Colonic mucosa (tissue), 4 donors: ENCODE data around the gene CLIP4. TPM values are rescaled to one million over a fixed set of nuclear protein-coding genes. Genes with fewer than 3 reads are reported as not detected.

ENCODE experiments used
- DNase-seq: peaks from one replicate; pipeline ENCODE4 v3.0.0-alpha.2; 2020
- H3K27ac ChIP-seq: fragments of 200-600 bp; one replicate; pipeline ENCODE4 v1.8.0; 2021
- H3K27me3 ChIP-seq: fragments of 200-600 bp; one replicate; pipeline ENCODE4 v1.8.0; 2021
- H3K36me3 ChIP-seq: fragments of 200-600 bp; one replicate; pipeline ENCODE4 v1.8.0; 2021
- H3K4me1 ChIP-seq: fragments of 200-600 bp; one replicate; pipeline ENCODE4 v1.8.0; 2021; ENCODE audit warnings: mild to moderate bottlenecking
- H3K4me3 ChIP-seq: fragments of 200-600 bp; one replicate; pipeline ENCODE4 v1.8.0; 2021
- H3K9ac ChIP-seq, 2 donors: one replicate each; pipeline ENCODE4 v1.7.0; 2013; ENCODE audit warnings: control low read depth in 2 of 2, low read depth in 2 of 2, low read length in 2 of 2
- H3K9me3 ChIP-seq: fragments of 200-600 bp; one replicate; pipeline ENCODE4 v1.8.0; 2021
- CTCF ChIP-seq: fragments of 200-600 bp; IDR thresholded peaks from one replicate; pipeline ENCODE4 v1.8.0; 2022; ENCODE audit warnings: antibody characterized with exemption, mild to moderate bottlenecking
- intact Hi-C: fragments of 100-400 bp; cut with DNase I; formaldehyde crosslinking; loops from one replicate; pipeline ENCODE4 v1.14.1; 2022
- total RNA-seq, 2 donors: library from RNA; stranded (reverse); fragmentation: NEBNext Ultra II Directional in 1 of 2; extraction: Animal tissue kit (Norgen Biotek cat#: 25700) in 1 of 2; gene quantifications; one replicate each; pipeline ENCODE4 v1.2.1, GENCODE V29; 2021
- donor health status: healthy.
- donor health status: DM: no; HTN: no; CAD: no.
- donor health status: DM: no; HTN: no; CAD: no.

Gene CLIP4
- total RNA-seq, 2 donors from 2014 or later, result 2.1 to 7.7 TPM

GRCh38 chr2:29162204-29162928 lies 47.2 kb downstream of the CLIP4 start:
- Histone ChIP-seq H3K4me3 (no peak overlapping the region), H3K27ac (no peak overlapping the region), H3K9me3 (no peaks in the 10 kb centered on the region), H3K27me3 (no peaks in the 10 kb centered on the region), H3K4me1 (no peaks in the 10 kb centered on the region), H3K36me3 (no peaks in the 10 kb centered on the region), H3K9ac (no peak overlapping the region)
- TF ChIP-seq CTCF, result no peak
- DNase-seq, result no peak
- intact Hi-C loops, result no loop called here

- Histone ChIP-seq H3K36me3 (no peaks in the 10 kb centered on the region), H3K27me3 (no peaks in the 10 kb centered on the region), H3K9me3 (no peaks in the 10 kb centered on the region), H3K27ac (no peak overlapping the region), H3K9ac (no peak overlapping the region), H3K4me1 (no peaks in the 10 kb centered on the region), H3K4me3 (no peak overlapping the region)
- TF ChIP-seq CTCF, result no peak
- DNase-seq, result no peak
- intact Hi-C loops, result no loop called here
Observed at GRCh38 chr2:29164091-29164846, 49.1 kb downstream of the CLIP4 start.

DNA sequence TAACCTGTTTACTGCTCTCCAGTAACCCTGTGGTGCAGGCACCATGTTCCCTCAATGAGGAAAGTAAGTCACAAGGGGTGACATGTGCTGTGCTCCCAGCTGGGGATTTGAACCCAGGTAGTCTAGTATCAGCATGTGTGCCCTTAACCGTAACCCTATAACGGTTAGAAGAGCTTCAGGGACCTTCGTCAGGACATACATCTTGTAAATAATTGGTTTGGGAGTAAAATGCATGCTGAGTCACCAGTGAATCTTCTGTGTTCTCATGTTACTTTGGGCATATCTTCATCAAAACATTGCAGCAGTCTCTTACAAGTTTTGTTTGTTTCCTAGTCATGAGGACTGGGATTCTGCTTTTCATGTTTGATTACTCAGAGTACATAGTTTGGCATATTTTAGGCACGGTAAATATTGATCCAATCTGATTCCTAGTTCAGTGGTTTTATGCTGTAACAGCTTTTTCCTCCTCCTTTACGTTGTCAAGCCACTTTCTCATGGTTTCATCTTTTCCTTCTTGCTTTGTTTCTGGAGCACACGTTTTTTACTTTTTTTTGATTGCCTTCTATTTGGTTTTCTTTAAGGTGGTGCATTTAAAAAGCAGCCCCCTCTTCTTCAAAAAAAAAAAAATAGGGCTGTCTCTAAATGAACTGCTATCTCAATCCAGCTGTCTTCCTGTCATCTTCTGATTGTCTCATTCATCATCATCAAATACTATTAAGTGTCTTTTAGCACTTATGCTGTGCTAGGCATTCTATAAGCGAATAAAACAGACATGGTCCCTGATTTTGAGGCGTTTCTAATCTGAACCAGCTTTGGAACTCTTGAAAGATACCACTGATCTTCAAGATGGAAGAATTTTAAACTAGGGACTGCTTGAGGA lies 50.4 kb downstream of the CLIP4 start:
- H3K9me3 ChIP-seq, result no peaks in the 10 kb centered on the region
- no peaks in the 10 kb centered on the region for H3K27me3 ChIP-seq
- H3K4me1 ChIP-seq, result no peaks in the 10 kb centered on the region
- H3K27ac ChIP-seq, result no peak overlapping the region
- intact Hi-C loops, result no loop called here
- H3K9ac ChIP-seq, result no peak overlapping the region
- H3K4me3 ChIP-seq, result no peak overlapping the region
- no peak for TF ChIP-seq CTCF
- no peaks in the 10 kb centered on the region for H3K36me3 ChIP-seq
- DNase-seq, result no peak

- TF ChIP-seq CTCF, result no peak
- Histone ChIP-seq H3K9ac (no peak overlapping the region), H3K27ac (no peak overlapping the region), H3K36me3 (no peaks in the 10 kb centered on the region), H3K9me3 (no peaks in the 10 kb centered on the region), H3K4me1 (no peaks in the 10 kb centered on the region), H3K27me3 (no peaks in the 10 kb centered on the region), H3K4me3 (no peak overlapping the region)
- no peak for DNase-seq
- intact Hi-C loops, result no loop called here
Observed at GRCh38 chr2:29166242-29167039, 51.2 kb downstream of the CLIP4 start.

DNA sequence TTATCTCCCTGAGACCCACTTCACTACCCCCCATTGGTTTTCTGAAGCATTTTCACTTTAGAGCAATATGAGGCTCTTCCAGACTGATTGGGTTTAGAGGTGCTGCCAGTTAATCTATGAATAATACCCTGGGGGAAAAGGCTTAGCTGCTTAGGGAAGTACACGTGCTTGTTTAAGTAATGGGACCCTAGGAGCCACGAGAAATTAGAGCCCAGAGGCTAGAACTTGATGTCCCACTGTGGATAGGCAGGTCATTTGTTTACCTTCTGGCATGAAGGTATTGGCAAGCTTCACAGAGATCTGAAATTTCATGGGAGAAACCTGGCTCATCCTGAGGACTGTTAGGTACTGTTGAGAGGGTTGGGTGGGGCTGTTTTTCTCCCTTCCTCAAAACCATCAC lies 59.7 kb downstream of the CLIP4 start:
- no peaks in the 10 kb centered on the region for H3K27me3 ChIP-seq

More for the DNA sequence above, 59.7 kb downstream of the CLIP4 start:
- Histone ChIP-seq H3K4me3 (no peak overlapping the region), H3K4me1 (no peaks in the 10 kb centered on the region), H3K27ac (no peak overlapping the region), H3K36me3 (no peaks in the 10 kb centered on the region), H3K9me3 (no peaks in the 10 kb centered on the region), H3K9ac (no peak overlapping the region)
- intact Hi-C loops, result no loop called here
- no peak for TF ChIP-seq CTCF
- DNase-seq, result no peak
